ENCODE measurements around the gene NR1H2.

DNA sequence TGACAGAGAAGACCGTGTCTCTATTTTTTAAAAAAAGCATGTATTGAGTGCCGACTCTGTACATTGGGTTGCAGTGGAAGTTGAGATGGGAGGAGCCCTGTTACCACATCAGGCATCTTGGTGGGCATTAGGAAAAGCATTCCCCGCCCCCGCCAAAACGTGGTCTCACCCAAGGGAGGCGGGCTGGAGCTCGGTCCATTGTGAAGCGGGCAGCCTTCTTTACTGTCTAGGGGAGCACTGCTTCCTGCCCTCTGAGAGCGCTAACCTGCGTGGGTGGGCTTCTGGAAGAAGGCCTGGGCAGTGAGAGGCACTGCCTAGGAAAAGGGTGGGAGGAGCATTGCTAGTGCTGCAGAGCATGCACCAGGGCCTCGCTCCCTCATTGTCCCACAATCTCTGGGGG lies 3.9 kb downstream of the NR1H2 start:
- TF ChIP-seq, protein P1, sequence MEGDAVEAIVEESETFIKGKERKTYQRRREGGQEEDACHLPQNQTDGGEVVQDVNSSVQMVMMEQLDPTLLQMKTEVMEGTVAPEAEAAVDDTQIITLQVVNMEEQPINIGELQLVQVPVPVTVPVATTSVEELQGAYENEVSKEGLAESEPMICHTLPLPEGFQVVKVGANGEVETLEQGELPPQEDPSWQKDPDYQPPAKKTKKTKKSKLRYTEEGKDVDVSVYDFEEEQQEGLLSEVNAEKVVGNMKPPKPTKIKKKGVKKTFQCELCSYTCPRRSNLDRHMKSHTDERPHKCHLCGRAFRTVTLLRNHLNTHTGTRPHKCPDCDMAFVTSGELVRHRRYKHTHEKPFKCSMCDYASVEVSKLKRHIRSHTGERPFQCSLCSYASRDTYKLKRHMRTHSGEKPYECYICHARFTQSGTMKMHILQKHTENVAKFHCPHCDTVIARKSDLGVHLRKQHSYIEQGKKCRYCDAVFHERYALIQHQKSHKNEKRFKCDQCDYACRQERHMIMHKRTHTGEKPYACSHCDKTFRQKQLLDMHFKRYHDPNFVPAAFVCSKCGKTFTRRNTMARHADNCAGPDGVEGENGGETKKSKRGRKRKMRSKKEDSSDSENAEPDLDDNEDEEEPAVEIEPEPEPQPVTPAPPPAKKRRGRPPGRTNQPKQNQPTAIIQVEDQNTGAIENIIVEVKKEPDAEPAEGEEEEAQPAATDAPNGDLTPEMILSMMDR (conservative IDR thresholded peaks at IDR 0.05 in 1 of 2, IDR thresholded peaks at IDR 0.05 in 1 of 2; ENCODE audit: low read depth in 1 of 2, low read length in 2 of 2), result no peak
- TF ChIP-seq EZH2 (IDR thresholded peaks at IDR 0.05; ENCODE audit: low read length, missing control alignments), result no peak
